22Rv1 (cell line): Measurements from ENCODE around the gene PCARE.

ENCODE experiments used
- ZFX ChIP-seq: fragments of 450-650 bp; IDR thresholded peaks from 2 replicates; pipeline ENCODE4 v1.6.1; 2017; ENCODE audit warnings: antibody characterized with exemption, borderline replicate concordance
- TF ChIP-seq, protein P1 (sequence below): fragments of 450-650 bp; IDR thresholded peaks from 2 replicates; pipeline ENCODE4 v1.5.1; 2017; ENCODE audit warnings: mild to moderate bottlenecking

DNA sequence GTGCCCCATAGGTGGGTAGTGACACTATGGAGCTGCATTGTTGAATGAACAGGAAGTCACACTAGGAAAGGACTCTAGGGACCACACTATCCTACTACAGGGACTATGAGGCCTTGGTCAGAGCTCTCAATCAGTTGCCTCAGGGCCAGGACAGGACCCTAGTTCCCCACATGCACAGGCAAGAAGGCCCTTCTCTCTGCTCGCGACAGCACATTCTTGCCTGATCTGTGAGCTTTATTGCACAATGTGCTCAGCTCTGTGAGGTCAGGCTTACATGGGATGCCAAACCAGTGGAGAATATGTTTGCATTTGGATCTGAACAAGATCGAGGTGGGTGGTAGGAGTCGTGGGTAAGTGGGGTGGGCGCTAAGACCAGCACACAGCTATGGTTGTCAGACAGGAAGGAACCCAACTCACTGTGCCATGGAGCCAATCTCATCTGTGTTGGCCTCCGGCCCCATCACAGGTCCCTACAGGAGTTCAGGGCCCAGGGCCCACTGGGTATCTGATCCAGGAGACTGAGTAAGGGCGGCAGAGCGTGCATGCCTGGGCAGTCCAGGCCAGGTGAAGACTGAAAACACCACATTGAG lies 8.0 kb downstream of the PCARE start:
- TF ChIP-seq, protein P1, sequence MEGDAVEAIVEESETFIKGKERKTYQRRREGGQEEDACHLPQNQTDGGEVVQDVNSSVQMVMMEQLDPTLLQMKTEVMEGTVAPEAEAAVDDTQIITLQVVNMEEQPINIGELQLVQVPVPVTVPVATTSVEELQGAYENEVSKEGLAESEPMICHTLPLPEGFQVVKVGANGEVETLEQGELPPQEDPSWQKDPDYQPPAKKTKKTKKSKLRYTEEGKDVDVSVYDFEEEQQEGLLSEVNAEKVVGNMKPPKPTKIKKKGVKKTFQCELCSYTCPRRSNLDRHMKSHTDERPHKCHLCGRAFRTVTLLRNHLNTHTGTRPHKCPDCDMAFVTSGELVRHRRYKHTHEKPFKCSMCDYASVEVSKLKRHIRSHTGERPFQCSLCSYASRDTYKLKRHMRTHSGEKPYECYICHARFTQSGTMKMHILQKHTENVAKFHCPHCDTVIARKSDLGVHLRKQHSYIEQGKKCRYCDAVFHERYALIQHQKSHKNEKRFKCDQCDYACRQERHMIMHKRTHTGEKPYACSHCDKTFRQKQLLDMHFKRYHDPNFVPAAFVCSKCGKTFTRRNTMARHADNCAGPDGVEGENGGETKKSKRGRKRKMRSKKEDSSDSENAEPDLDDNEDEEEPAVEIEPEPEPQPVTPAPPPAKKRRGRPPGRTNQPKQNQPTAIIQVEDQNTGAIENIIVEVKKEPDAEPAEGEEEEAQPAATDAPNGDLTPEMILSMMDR = no peak
- TF ChIP-seq ZFX = no peak
